ENCODE measurements around the gene NHS. TPM values are rescaled to one million over a fixed set of nuclear protein-coding genes. Genes with fewer than 3 reads are reported as not detected.
A peak's percentile ranks its signal among the peaks of the same experiment; 100 is the strongest.

NHS gene
- total and polyA plus RNA-seq, 2 of the 4 experiments (the other 2 are of a cell fraction): 0.36 to 0.90 TPM

DNA sequence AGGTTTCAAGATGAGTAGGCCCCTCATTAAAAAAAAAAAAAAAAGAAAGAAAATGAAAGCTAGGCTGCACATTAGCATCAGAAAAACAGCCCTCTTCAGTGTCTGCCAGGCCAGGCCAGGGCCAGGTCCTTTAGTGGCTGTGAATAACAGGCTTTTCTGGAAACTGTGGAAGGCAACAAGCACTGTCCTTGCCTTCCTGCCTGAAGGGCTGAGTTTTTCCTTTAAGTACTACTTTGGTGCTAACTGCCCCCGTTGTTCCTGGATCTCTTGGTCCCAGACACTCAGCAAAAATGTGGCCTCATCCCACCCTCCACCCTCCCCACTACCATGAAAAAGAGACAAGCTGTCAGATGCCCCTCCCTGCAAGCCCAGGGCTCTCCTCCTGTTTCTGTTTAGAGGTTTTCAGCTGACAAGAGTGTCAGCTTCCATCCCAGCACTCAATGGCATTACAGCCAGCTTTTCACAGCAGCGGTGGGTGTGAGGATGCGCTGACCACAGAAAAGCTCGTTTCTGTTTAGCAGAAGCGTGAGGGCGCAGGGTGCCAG is 174.2 kb downstream of the NHS start:
- Histone ChIP-seq H2BK15ac (ENCODE audit: low read depth, low read length) (no peak overlapping the region), H2BK20ac (ENCODE audit: low read depth, low read length) (peak overlapping the region; percentile 55), H3K79me1 (ENCODE audit: low read depth in 1 of 2, low read length in 2 of 2) (peaks cover 0 to 2% of the 10 kb centered on the region in 2 experiments; a peak in 1 of 4 replicates), H4K91ac (ENCODE audit: insufficient read depth, low read depth, low read length) (no peak overlapping the region; the same call in 1 of the 2 replicates), H4K5ac (ENCODE audit: low read depth, low read length) (peak overlapping the region; percentile 72; the same call in 1 of the 2 replicates), H3K4ac (ENCODE audit: low read depth, low read length) (peak overlapping the region; percentile 56; the same call in 1 of the 2 replicates), H3K23ac (ENCODE audit: low read depth, low read length) (no peak overlapping the region), H3K27ac (ENCODE audit: insufficient read depth, low read length) (peak overlapping the region; percentile 2; the same call in 1 of the 2 replicates), H3K4me1 (ENCODE audit: control insufficient read depth, insufficient read depth, low read length) (peaks cover 15% of the 10 kb centered on the region), H3K4me2 (ENCODE audit: low read depth, low read length) (no peak overlapping the region), H3K27me3 (ENCODE audit: control insufficient read depth, insufficient read depth, low read length) (peaks cover 2% of the 10 kb centered on the region; the same call in 1 of the 2 replicates), H3K18ac (ENCODE audit: low read depth, low read length) (peak overlapping the region; percentile 42; the same call in 1 of the 2 replicates), H4K8ac (ENCODE audit: low read depth in 2 of 2, low read length in 2 of 2) (no peak overlapping the region; a peak in 1 of 4 replicates), H2AK9ac (replicated peaks; ENCODE audit: low read depth, low read length, poor library complexity) (no peak overlapping the region), H2AFZ (replicated peaks; ENCODE audit: low read length, poor library complexity) (no peak overlapping the region), H3K14ac (replicated peaks; ENCODE audit: low read depth, low read length) (no peak overlapping the region), H3K36me3 (ENCODE audit: control insufficient read depth, insufficient read depth, low read length) (no peaks in the 10 kb centered on the region), H3K9me1 (ENCODE audit: insufficient read depth, low read length) (peaks cover 14% of the 10 kb centered on the region), H3K4me3 (ENCODE audit: insufficient read depth, low read depth, low read length) (no peak overlapping the region), H2BK5ac (ENCODE audit: low read depth, low read length, poor library complexity, severe bottlenecking) (no peak overlapping the region), H3K56ac (ENCODE audit: extremely low read depth, insufficient read depth, low read length) (no peak overlapping the region), H3K9me3 (ENCODE audit: control insufficient read depth, insufficient read depth, low read length) (no peaks in the 10 kb centered on the region), H3K9ac (ENCODE audit: low read depth, low read length) (no peak overlapping the region), H4K20me1 (ENCODE audit: insufficient read depth, low read length) (no peaks in the 10 kb centered on the region), H2BK120ac (ENCODE audit: low read depth, low read length) (peak overlapping the region; percentile 37; the same call in 1 of the 2 replicates), H2AK5ac (ENCODE audit: low read depth, low read length) (no peak overlapping the region)
- BruUV-seq (replicated peaks): no TSS peak
- ATAC-seq (ENCODE audit: low read depth) (no peak), DNase-seq (no peak)
- WGBS, 2 experiments (ENCODE audit: extremely low coverage in 2 of 2, insufficient read length in 1 of 2): 50% methylated on average over 4 of the region's 6 CpGs; no CpG with 5 or more reads in 1 of the 2 experiments
- ChIA-PET CTCF (interaction anchor here (0.6 to 1.0 kb wide), 2 partner anchors 42 to 200 kb away, joined by 3 read pairs; no protein-coding TSS in a partner anchor), POLR2A (ENCODE audit: unreplicated experiment) (no interaction called here)
- dilution Hi-C loops (cut with HindIII; ENCODE audit: low sequenced_read_pairs, unreplicated experiment) (no loop called here), in situ Hi-C loops (cut with MboI; ENCODE audit: low sequenced_read_pairs) (no loop called here), intact Hi-C loops (cut with micrococcal nuclease) (no loop called here)
- TF ChIP-seq MAZ (IDR thresholded peaks at IDR 0.05; ENCODE audit: borderline replicate concordance, low read depth, low read length) (no peak), SMC3 (IDR thresholded peaks at IDR 0.05; ENCODE audit: low read depth, low read length) (no peak), BHLHE40 (IDR thresholded peaks at IDR 0.05; ENCODE audit: low read depth, low read length) (no peak), NFE2L2 (IDR thresholded peaks at IDR 0.05; ENCODE audit: low read depth, low read length) (no peak), CTCF (conservative IDR thresholded peaks at IDR 0.05; ENCODE audit: low read depth, low read length) (no peak), POLR2A (IDR thresholded peaks at IDR 0.05; ENCODE audit: low read depth, low read length) (no peak), CEBPB (IDR thresholded peaks at IDR 0.05; ENCODE audit: low read depth, low read length) (no peak), MAFK (IDR thresholded peaks at IDR 0.05; ENCODE audit: low read depth, low read length) (no peak), CHD1 (IDR thresholded peaks at IDR 0.05; ENCODE audit: low read depth, low read length) (no peak), RCOR1 (IDR thresholded peaks at IDR 0.05; ENCODE audit: insufficient replicate concordance, low read length) (no peak)
- TF ChIP-seq, protein P1, sequence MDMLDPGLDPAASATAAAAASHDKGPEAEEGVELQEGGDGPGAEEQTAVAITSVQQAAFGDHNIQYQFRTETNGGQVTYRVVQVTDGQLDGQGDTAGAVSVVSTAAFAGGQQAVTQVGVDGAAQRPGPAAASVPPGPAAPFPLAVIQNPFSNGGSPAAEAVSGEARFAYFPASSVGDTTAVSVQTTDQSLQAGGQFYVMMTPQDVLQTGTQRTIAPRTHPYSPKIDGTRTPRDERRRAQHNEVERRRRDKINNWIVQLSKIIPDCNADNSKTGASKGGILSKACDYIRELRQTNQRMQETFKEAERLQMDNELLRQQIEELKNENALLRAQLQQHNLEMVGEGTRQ (IDR thresholded peaks at IDR 0.05; ENCODE audit: low read depth, low read length): no peak
